ENCODE results near the gene NUP188.

The NUP188 gene

GRCh38 chr9:129008986-129009583 lies 61.6 kb downstream of the NUP188 start:
- no peak for FAIRE-seq

- no peak for FAIRE-seq
These were observed 62.2 kb downstream of the NUP188 start for GRCh38 chr9:129009584-129010141.

GRCh38 chr9:129010267-129010975 lies 62.9 kb downstream of the NUP188 start:
- no peak for FAIRE-seq

GRCh38 chr9:129011170-129011569 lies 63.7 kb downstream of the NUP188 start:
- FAIRE-seq = no peak

GRCh38 chr9:129011761-129012181 lies 64.3 kb downstream of the NUP188 start:
- FAIRE-seq = no peak

GRCh38 chr9:129012343-129012742 lies 64.8 kb downstream of the NUP188 start:
- no peak for FAIRE-seq

GRCh38 chr9:129012893-129013448 lies 65.5 kb downstream of the NUP188 start:
- no peak for FAIRE-seq

- FAIRE-seq = no peak
These were observed 66.2 kb downstream of the NUP188 start for GRCh38 chr9:129013674-129014073.

- FAIRE-seq = no peak
These were observed 66.6 kb downstream of the NUP188 start for GRCh38 chr9:129014124-129014523.

- FAIRE-seq = no peak
These were observed 67.1 kb downstream of the NUP188 start for GRCh38 chr9:129014608-129015007.

- FAIRE-seq = no peak
These were observed 73.6 kb downstream of the NUP188 start for GRCh38 chr9:129021091-129021490.

- FAIRE-seq = no peak
These were observed 74.5 kb downstream of the NUP188 start for GRCh38 chr9:129022037-129022436.

- FAIRE-seq = no peak
These were observed 75.8 kb downstream of the NUP188 start for GRCh38 chr9:129023036-129023907.

GRCh38 chr9:129023908-129024233 lies 76.4 kb downstream of the NUP188 start:
- FAIRE-seq = no peak

GRCh38 chr9:129026442-129027223 lies 79.1 kb downstream of the NUP188 start:
- FAIRE-seq = no peak

GRCh38 chr9:129027224-129027684 lies 79.8 kb downstream of the NUP188 start:
- no peak for FAIRE-seq

- FAIRE-seq = no peak
These were observed 80.2 kb downstream of the NUP188 start for GRCh38 chr9:129027685-129028191.

- FAIRE-seq = no peak
These were observed 80.9 kb downstream of the NUP188 start, which contains the start of gene SH3GLB2 for GRCh38 chr9:129028192-129028966. SH3GLB2 (minus strand) TSS chr9:129028331; CDS start chr9:129028154, 177 bp downstream.

- FAIRE-seq = no peak
These were observed 82.7 kb downstream of the NUP188 start for GRCh38 chr9:129030191-129030590.

- no peak for FAIRE-seq
These were observed 84.0 kb downstream of the NUP188 start for GRCh38 chr9:129031514-129031913.

GRCh38 chr9:129032541-129033159 lies 85.2 kb downstream of the NUP188 start:
- FAIRE-seq = no peak

All from islet of Langerhans (tissue), 1 donor.